ENCODE measurements around the gene PICALM.
"Not testable (repeated sequence)": the region's sequence is repeated elsewhere in the genome, so short reads cannot be mapped to it uniquely, and the experiment has no call there.

Gene PICALM, protein sequence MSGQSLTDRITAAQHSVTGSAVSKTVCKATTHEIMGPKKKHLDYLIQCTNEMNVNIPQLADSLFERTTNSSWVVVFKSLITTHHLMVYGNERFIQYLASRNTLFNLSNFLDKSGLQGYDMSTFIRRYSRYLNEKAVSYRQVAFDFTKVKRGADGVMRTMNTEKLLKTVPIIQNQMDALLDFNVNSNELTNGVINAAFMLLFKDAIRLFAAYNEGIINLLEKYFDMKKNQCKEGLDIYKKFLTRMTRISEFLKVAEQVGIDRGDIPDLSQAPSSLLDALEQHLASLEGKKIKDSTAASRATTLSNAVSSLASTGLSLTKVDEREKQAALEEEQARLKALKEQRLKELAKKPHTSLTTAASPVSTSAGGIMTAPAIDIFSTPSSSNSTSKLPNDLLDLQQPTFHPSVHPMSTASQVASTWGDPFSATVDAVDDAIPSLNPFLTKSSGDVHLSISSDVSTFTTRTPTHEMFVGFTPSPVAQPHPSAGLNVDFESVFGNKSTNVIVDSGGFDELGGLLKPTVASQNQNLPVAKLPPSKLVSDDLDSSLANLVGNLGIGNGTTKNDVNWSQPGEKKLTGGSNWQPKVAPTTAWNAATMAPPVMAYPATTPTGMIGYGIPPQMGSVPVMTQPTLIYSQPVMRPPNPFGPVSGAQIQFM

GRCh38 chr11:86068951-86069407 is at the start of gene PICALM:
Gene PICALM, minus strand, starts transcription at chr11:86069084. Its CDS starts 304 bp downstream, at chr11:86068780.
- DNase-seq: peak; percentile 91 to 98

DNA sequence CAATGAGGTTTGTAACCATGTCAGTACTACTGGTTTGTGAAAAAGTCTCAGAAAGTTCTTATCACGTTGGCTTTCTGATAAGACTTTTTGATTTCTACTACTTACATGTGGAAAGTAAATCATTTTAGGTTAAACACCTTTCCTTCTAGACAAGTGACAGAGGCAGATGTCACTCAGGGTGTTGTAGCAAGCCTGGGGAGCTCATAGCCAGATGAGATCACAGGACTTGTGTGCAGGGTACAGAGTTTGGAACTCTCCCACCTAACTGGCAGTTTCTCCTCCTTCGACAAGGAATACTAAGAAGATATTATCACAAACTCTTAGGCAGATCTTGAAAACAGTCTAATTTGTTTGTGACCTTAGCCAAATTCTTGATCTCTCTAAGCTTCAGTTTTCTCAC is 49.4 kb upstream of the PICALM start:
- no peak for DNase-seq

DNA sequence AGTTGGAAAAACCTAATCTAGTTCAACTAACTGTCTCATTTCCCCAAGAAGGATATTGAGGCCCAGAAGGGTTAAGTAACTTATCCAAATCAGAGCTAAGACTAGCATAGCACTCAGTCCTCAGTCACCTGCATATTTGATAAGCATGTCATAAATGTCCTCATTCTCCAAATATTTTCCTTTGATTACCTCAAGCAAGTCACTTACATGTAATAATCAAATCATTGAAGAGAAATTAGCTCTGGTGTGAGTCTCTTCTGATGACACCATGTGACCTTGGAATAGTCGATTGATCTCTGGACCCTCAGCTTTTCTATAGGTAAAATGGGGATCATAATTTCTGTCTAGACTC is 48.8 kb upstream of the PICALM start:
- no peak for DNase-seq

- DNase-seq: no peak
Observed at GRCh38 chr11:86117001-86117711, 48.3 kb upstream of the PICALM start.

- no peak for DNase-seq
Observed at GRCh38 chr11:86116386-86116726, 47.5 kb upstream of the PICALM start.

DNA sequence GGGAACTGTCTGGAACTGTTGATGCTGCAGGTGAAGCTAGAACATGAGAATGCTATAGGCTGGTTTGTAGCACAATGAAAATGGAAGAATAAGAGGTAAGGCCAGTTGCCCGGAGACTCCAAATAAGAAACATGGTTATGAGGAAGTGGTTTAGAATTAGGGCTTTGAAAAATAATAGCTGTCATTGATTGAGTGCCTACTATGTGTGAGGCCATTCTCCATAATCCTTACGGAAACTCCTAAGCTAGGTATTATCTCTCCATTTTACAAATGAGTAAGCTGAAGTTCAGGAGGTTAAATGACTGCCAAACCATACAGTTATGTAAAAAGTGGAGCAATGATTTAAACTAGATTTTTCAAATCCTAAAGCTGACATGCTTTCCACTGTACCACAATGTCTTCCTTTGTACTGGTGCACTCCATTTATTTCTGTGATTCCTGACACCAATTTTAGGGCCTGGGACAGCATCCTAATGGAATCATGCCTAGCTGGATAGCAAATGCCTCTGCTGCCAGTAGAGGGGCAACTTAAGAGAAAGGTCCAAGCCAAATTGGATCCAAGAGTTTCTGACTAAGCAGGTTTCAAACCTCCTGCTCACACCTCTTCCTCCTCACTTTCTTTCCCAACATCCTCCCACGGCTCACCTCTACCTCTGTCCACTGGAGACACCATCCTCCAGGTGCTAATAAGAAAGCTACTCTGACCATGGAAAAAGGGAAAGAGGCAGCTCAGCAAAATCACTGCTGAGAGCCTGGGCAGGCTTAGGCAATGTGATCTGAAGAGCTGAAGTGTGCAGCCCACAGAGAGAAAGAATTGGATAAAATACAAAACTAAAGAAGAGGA is 46.9 kb upstream of the PICALM start:
- no peak for DNase-seq

DNA sequence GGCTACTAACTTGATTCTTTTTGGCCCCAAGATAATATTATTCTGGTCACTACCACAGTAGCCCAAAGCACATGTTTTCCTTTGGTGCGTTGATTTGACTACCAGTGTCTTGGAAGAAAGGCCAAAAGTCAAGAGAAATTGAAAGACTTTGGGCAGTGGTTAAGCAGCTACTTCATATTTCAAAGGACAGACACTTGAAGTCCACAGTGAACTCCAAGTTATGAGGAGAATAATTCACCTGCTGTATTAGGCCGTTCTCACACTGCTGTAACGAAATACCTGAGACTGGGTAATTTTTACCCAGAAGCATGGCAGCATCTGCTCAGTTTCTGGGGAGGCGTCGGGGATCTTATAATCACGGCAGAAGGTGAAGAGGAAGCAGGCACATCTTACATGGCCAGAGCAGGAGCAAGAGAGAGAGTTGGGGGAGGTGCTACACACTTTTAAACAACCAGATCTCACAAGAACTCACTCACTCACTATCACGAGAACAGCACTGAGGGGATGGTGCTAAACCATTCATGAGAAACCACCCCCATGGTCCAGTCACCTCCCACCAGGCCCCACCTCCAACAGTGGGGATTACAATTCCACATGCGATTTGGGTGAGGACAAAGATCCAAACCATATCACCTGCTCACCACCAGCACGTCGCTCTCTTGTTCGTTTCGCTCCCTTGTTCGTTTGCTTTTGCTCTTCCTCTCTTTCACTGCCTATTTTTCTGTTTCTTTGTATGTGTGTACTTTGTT is 40.2 kb upstream of the PICALM start:
- DNase-seq: no peak

- DNase-seq: no peak
Observed at GRCh38 chr11:86108191-86108590, 39.3 kb upstream of the PICALM start.

DNA sequence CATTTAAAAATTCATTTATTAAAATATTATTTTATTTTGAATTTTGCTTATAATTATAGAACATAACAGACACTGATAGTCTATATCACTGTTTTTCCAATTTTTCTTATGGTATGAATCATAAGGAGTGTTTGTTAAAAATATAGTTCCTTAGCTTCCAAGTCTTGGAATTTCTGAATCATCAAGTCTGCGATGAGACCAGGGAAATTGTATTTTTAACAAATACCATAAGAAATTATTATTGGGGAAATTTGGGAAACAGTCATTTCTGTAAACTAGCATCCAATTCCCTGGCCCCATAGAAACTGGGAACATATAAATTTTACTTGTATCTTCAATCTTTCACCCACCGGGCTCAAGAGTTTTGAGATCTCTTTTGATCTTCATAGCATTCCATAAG is 38.0 kb upstream of the PICALM start:
- no peak for DNase-seq

GRCh38 chr11:86106031-86106430 is 37.1 kb upstream of the PICALM start:
- not testable (repeated sequence) for DNase-seq

DNA sequence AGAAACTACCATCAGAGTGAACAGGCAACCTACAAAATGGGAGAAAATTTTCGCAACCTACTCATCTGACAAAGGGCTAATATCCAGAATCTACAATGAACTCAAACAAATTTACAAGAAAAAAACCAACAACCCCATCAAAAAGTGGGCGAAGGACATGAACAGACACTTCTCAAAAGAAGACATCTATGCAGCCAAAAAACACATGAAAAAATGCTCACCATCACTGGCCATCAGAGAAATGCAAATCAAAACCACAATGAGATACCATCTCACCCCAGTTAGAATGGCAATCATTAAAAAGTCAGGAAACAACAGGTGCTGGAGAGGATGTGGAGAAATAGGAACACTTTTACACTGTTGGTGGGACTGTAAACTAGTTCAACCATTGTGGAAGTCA is 36.7 kb upstream of the PICALM start:
- not testable (repeated sequence) for DNase-seq

DNA sequence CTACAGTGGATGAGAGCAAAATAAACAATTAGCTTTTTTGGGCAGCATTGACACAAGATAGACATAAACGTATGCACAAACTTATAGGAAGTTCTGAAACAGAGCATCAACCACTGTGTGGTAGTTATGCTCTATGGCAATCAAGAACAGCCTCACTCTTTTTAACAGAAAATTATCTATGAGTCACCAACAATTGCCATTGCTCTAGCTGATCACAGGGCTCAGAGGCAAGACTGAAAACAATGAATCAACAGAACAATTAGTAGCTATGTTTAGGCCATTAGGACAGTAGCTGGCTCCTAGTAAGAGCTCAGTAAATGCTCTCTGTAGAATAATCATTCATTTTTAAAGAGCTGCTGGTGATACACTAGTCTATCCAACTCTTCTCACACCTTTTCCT is 34.9 kb upstream of the PICALM start:
- DNase-seq: no peak

GRCh38 chr11:86101941-86102407 is 33.1 kb upstream of the PICALM start:
- no peak for DNase-seq

GRCh38 chr11:86101493-86101892 is 32.6 kb upstream of the PICALM start:
- no peak for DNase-seq

- DNase-seq: no peak
Observed at GRCh38 chr11:86099874-86100273, 31.0 kb upstream of the PICALM start.

GRCh38 chr11:86097980-86098379 is 29.1 kb upstream of the PICALM start:
- no peak for DNase-seq

GRCh38 chr11:86091566-86091965 is 22.7 kb upstream of the PICALM start:
- no peak for DNase-seq

DNA sequence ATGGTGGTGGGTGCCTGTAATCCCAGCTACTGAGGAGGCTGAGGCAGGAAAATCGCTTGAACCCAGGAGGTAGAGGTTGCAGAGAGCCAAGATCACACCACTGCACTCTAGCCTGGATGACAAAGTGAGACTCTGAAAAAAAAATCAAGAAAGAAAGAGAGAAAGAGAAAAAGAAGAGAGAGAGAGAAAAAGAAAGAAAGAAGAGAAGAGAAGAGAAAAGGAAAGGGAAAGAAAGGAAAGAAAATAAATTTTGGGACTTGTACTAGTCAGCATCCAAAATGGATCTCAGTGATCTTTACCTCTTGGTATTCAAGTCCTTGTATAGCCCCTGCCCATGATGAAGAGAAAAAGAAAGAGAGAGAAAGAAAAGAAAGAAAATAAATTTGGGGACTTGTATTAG is 22.2 kb upstream of the PICALM start:
- DNase-seq: no peak

DNA sequence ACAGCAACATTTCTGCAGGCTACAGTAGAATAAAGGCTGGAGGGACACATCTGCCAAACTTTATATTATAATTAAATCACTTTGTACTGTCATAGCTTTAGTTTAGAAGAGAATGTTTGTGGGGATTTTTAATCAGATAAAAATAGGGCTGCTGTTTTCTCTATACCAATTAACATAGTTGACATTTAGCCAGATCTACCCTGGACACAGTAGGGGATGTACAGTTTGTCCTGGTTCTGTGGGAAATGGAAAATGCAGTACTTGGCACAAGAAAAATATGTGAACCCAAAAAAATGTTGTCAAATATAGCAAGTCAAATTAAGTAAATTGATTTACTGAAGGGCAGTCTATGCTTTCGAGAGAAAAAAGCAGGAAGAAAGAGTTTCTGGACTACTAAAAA is 20.8 kb upstream of the PICALM start:
- no peak for DNase-seq

- DNase-seq: not testable (repeated sequence)
Observed at GRCh38 chr11:86087688-86088087, 18.8 kb upstream of the PICALM start.

GRCh38 chr11:86087256-86087655 is 18.4 kb upstream of the PICALM start:
- no peak for DNase-seq

DNA sequence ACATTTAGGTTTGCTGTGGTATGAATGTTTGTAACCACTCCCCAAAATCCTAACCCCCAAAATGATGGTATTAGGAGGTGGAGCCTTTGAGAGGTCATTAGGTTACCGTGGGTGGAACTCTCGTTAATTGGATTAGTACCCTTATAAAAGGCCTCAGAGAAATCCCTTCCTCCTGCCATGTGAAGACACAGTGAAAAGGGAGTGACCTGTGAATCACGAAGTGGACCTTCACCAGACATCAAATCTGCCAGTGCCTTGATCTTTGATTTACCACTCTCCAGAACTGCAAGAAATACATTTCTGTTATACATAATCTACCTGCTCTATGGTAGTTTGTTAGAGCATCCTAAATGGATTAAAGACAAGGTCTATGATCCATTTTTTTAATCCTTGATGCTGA is 12.6 kb upstream of the PICALM start:
- no peak for DNase-seq
